Measurements from ENCODE around the gene ROBO1.

DNA sequence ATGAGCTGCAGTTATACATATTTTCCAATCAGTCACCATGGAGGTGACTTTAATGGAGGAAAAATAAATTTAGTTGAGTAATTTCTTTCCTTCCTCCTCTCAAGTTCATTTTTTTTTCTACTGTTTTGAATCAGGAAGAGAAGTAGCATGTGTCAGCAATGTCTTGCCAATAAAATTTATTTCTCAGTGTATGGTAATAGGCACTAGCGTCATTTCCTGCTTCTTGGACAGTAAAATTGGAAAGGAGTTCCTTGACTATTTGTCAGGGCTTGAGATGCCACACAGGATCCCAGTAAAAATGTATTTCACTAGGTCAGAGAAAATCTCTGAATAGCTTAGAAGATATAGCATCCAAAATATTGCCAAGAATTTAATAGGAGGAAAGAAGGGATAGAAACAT, 605.9 kb downstream of the ROBO1 start:
- TF ChIP-seq, protein P1, sequence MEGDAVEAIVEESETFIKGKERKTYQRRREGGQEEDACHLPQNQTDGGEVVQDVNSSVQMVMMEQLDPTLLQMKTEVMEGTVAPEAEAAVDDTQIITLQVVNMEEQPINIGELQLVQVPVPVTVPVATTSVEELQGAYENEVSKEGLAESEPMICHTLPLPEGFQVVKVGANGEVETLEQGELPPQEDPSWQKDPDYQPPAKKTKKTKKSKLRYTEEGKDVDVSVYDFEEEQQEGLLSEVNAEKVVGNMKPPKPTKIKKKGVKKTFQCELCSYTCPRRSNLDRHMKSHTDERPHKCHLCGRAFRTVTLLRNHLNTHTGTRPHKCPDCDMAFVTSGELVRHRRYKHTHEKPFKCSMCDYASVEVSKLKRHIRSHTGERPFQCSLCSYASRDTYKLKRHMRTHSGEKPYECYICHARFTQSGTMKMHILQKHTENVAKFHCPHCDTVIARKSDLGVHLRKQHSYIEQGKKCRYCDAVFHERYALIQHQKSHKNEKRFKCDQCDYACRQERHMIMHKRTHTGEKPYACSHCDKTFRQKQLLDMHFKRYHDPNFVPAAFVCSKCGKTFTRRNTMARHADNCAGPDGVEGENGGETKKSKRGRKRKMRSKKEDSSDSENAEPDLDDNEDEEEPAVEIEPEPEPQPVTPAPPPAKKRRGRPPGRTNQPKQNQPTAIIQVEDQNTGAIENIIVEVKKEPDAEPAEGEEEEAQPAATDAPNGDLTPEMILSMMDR (IDR thresholded peaks at IDR 0.05) = no peak
- TF ChIP-seq POLR2A (IDR thresholded peaks at IDR 0.05) = no peak
